Measurements from ENCODE around the gene ZMYM2. TPM values are rescaled to one million over a fixed set of nuclear protein-coding genes. Genes with fewer than 3 reads are reported as not detected.

The ZMYM2 gene
- total RNA-seq, 1 donor from 2014 or later, result 92.1 TPM

- no peak overlapping the region for H3K27ac Mint-ChIP-seq (ENCODE audit: unreplicated experiment)
- H3K27me3 Mint-ChIP-seq (ENCODE audit: unreplicated experiment), result peaks cover 19% of the 10 kb centered on the region
- no peak for DNase-seq (ENCODE audit: extremely low spot score, unreplicated experiment)
- peaks cover 9% of the 10 kb centered on the region for H3K4me1 Mint-ChIP-seq (ENCODE audit: unreplicated experiment)
- no peak for TF ChIP-seq CTCF (IDR thresholded peaks at IDR 0.05)
- no peak overlapping the region for H3K4me3 Mint-ChIP-seq (ENCODE audit: unreplicated experiment)
- H3K9me3 Mint-ChIP-seq (ENCODE audit: unreplicated experiment), result no peaks in the 10 kb centered on the region
- no peaks in the 10 kb centered on the region for H3K36me3 Mint-ChIP-seq (ENCODE audit: unreplicated experiment)
Observed at GRCh38 chr13:20130652-20131051, 172.1 kb downstream of the ZMYM2 start.

DNA sequence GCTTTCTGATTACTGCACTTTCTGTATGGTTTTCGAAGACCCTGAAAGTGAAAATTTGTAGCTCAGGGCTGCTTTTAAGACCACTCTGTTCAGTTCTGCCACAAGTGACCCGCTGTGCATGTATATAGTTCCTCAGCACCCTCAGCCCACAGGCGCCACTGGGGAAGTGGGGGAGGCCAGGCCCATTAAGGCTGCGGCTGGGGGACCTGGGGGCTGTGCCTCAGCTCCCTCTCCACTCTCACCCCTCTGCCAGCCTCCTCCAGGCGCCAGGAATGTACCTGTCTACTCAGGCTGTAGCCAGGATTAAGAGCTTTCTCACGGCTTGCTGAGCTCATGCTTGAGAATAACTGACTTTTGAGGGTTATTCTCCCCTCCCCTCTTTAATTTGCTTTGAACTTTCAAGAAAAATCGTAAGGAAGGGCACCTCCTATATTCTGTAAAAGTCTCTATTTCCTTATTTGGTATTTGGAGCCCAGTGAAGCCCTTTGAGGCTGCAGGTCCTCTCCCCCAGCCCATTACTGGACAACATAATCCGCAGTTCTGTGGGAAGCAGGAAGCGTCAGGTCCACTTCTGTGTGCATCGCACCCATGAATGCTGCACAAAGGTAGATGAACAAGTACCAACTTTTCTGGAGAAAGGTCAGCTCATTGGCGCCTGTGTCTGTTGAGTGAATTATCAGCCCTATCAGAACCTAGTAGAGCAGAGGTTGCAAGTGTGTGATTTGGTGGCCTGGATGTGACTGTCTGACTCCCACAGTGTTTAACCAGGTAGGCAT lies 172.7 kb downstream of the ZMYM2 start:
- H3K4me1 Mint-ChIP-seq (ENCODE audit: unreplicated experiment), result peaks cover 8% of the 10 kb centered on the region
- H3K9me3 Mint-ChIP-seq (ENCODE audit: unreplicated experiment), result no peaks in the 10 kb centered on the region
- no peak overlapping the region for H3K4me3 Mint-ChIP-seq (ENCODE audit: unreplicated experiment)
- TF ChIP-seq CTCF (IDR thresholded peaks at IDR 0.05), result no peak
- DNase-seq (ENCODE audit: extremely low spot score, unreplicated experiment), result peak; percentile 51
- no peak overlapping the region for H3K27ac Mint-ChIP-seq (ENCODE audit: unreplicated experiment)
- peaks cover 19% of the 10 kb centered on the region for H3K27me3 Mint-ChIP-seq (ENCODE audit: unreplicated experiment)
- no peaks in the 10 kb centered on the region for H3K36me3 Mint-ChIP-seq (ENCODE audit: unreplicated experiment)

DNA sequence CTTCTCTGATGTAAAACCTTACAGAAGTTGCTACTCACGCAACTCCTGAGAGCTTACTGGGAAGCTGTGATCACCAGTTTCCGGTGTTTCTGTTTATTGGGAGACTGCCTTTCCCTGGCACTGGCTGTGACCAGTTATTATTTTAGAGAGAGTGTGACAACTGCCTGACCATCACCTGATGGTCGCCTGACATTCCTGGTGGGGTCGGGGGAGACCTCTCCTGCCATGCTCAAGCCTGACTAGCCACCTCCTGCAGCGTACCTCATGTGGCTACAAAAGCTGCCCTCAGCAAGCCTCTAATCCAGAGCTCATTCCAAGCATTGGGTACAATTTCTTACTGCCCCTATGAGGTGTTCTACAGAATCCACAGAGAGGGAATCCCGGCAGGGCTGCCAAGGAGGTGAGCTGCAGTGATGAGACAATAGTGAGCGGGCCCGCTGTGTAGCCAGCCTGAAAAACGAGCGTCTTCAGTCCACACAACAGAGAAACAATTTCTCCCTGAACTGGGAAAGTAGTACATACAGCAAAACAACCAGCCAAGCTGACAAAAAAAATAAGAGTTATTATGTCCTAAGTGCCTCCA lies 173.6 kb downstream of the ZMYM2 start:
- H3K4me3 Mint-ChIP-seq (ENCODE audit: unreplicated experiment), result no peak overlapping the region
- H3K4me1 Mint-ChIP-seq (ENCODE audit: unreplicated experiment), result peaks cover 8% of the 10 kb centered on the region
- TF ChIP-seq CTCF (IDR thresholded peaks at IDR 0.05), result no peak
- H3K27me3 Mint-ChIP-seq (ENCODE audit: unreplicated experiment), result peaks cover 23% of the 10 kb centered on the region
- no peak overlapping the region for H3K27ac Mint-ChIP-seq (ENCODE audit: unreplicated experiment)
- peak; percentile 56 for DNase-seq (ENCODE audit: extremely low spot score, unreplicated experiment)
- H3K36me3 Mint-ChIP-seq (ENCODE audit: unreplicated experiment), result no peaks in the 10 kb centered on the region
- H3K9me3 Mint-ChIP-seq (ENCODE audit: unreplicated experiment), result no peaks in the 10 kb centered on the region

GRCh38 chr13:20134732-20135131 lies 176.2 kb downstream of the ZMYM2 start:
- Mint-ChIP-seq H3K9me3 (ENCODE audit: unreplicated experiment) (no peaks in the 10 kb centered on the region), H3K4me3 (ENCODE audit: unreplicated experiment) (no peak overlapping the region), H3K36me3 (ENCODE audit: unreplicated experiment) (no peaks in the 10 kb centered on the region), H3K4me1 (ENCODE audit: unreplicated experiment) (no peaks in the 10 kb centered on the region), H3K27ac (ENCODE audit: unreplicated experiment) (no peak overlapping the region), H3K27me3 (ENCODE audit: unreplicated experiment) (peaks cover 41% of the 10 kb centered on the region)
- DNase-seq (ENCODE audit: extremely low spot score, unreplicated experiment), result no peak
- TF ChIP-seq CTCF (IDR thresholded peaks at IDR 0.05), result no peak

Data from osteocyte (in vitro differentiated cells).